Left ventricle myocardium inferior (tissue), 1 donor: ENCODE data around the gene RHBDL3. TPM values are rescaled to one million over a fixed set of nuclear protein-coding genes. Genes with fewer than 3 reads are reported as not detected.

Experiments
- DNase-seq: peaks from one replicate; pipeline ENCODE4 v3.0.0-alpha.2; 2020
- H3K27ac ChIP-seq: fragments of 200-600 bp; replicated peaks from 2 replicates; pipeline ENCODE4 v1.8.0; 2021
- H3K27me3 ChIP-seq: fragments of 200-600 bp; 2 replicates; pipeline ENCODE4 v1.8.0; 2021; ENCODE audit warnings: low read depth
- H3K36me3 ChIP-seq: fragments of 200-600 bp; 2 replicates; pipeline ENCODE4 v1.8.0; 2021
- H3K4me1 ChIP-seq: fragments of 200-600 bp; 2 replicates; pipeline ENCODE4 v1.8.0; 2021
- H3K4me3 ChIP-seq: fragments of 200-600 bp; 2 replicates; pipeline ENCODE4 v1.8.0; 2021; ENCODE audit warnings: mild to moderate bottlenecking, moderate library complexity
- H3K9me3 ChIP-seq: fragments of 200-600 bp; replicated peaks from 2 replicates; pipeline ENCODE4 v1.8.0; 2021
- CTCF ChIP-seq: fragments of 200-600 bp; IDR thresholded peaks from 2 replicates; pipeline ENCODE4 v1.8.0; 2021; ENCODE audit warnings: antibody characterized with exemption, mild to moderate bottlenecking, borderline replicate concordance
- intact Hi-C: fragments of 100-400 bp; cut with micrococcal nuclease; formaldehyde crosslinking; loops from one replicate; pipeline ENCODE4 v1.11.0; 2022
- total RNA-seq: library from RNA; stranded (reverse); fragmentation: NEBNext Ultra II Directional; extraction: Animal tissue kit (Norgen Biotek cat#: 25700); gene quantifications from one replicate; pipeline ENCODE4 v1.2.1, GENCODE V29; 2021
- donor health status: DM: no; HTN: yes; CAD: no; lungs with severe emphysema.

The RHBDL3 gene
- total RNA-seq, 1 donor from 2014 or later: 4.7 TPM

- Histone ChIP-seq H3K36me3 (peaks cover 8% of the 10 kb centered on the region), H3K4me1 (peaks cover 3% of the 10 kb centered on the region), H3K9me3 (no peaks in the 10 kb centered on the region), H3K27me3 (no peaks in the 10 kb centered on the region), H3K4me3 (no peak overlapping the region), H3K27ac (no peak overlapping the region)
- intact Hi-C loops: no loop called here
- DNase-seq: no peak
- TF ChIP-seq CTCF: no peak
These were observed 62.3 kb downstream of the RHBDL3 start for GRCh38 chr17:32327911-32328310.

GRCh38 chr17:32330147-32330546, 64.5 kb downstream of the RHBDL3 start:
- intact Hi-C loops: no loop called here
- no peak overlapping the region for H3K27ac ChIP-seq
- no peak for DNase-seq
- H3K9me3 ChIP-seq: no peaks in the 10 kb centered on the region
- peaks cover 31% of the 10 kb centered on the region for H3K36me3 ChIP-seq
- no peaks in the 10 kb centered on the region for H3K4me1 ChIP-seq
- no peak for TF ChIP-seq CTCF
- no peaks in the 10 kb centered on the region for H3K27me3 ChIP-seq
- no peak overlapping the region for H3K4me3 ChIP-seq

GRCh38 chr17:32331243-32332040, 65.8 kb downstream of the RHBDL3 start:
- DNase-seq: no peak
- no peak for TF ChIP-seq CTCF
- Histone ChIP-seq H3K27ac (no peak overlapping the region), H3K27me3 (no peaks in the 10 kb centered on the region), H3K4me1 (no peaks in the 10 kb centered on the region), H3K9me3 (no peaks in the 10 kb centered on the region), H3K4me3 (no peak overlapping the region), H3K36me3 (peaks cover 44% of the 10 kb centered on the region)
- intact Hi-C loops: no loop called here

- TF ChIP-seq CTCF: no peak
- Histone ChIP-seq H3K4me1 (no peaks in the 10 kb centered on the region), H3K27me3 (no peaks in the 10 kb centered on the region), H3K36me3 (peaks cover 61% of the 10 kb centered on the region), H3K9me3 (no peaks in the 10 kb centered on the region), H3K4me3 (no peak overlapping the region), H3K27ac (no peak overlapping the region)
- no peak for DNase-seq
- intact Hi-C loops: no loop called here
These were observed 67.6 kb downstream of the RHBDL3 start for GRCh38 chr17:32333187-32333586.

- no peak for TF ChIP-seq CTCF
- Histone ChIP-seq H3K4me3 (no peak overlapping the region), H3K4me1 (no peaks in the 10 kb centered on the region), H3K27ac (no peak overlapping the region), H3K9me3 (no peaks in the 10 kb centered on the region), H3K36me3 (peaks cover 73% of the 10 kb centered on the region), H3K27me3 (no peaks in the 10 kb centered on the region)
- no peak for DNase-seq
- intact Hi-C loops: no loop called here
These were observed 69.4 kb downstream of the RHBDL3 start for GRCh38 chr17:32335046-32335445.
